HepG2 (cell line): ENCODE data around the gene UBQLN1. TPM values are rescaled to one million over a fixed set of nuclear protein-coding genes. Genes with fewer than 3 reads are reported as not detected.

Source experiments
- ATAC-seq: fragments of 200-7000 bp; cut with Tn5 transposase; 3 replicates; pipeline ENCODE4 v1.9.1; 2020; ENCODE audit warnings: mild to moderate bottlenecking, moderate library complexity
- BruUV-seq: library from RNA; stranded (reverse); fragments of 400-500 nt; replicated peaks from 2 replicates; lab custom pipeline; 2021; lab: Mats Ljungman, UMichigan
- CTCF ChIA-PET: fragments of 300-600 bp; formaldehyde crosslinking; extraction: SDS; loops from one replicate; lab custom pipeline; 2021; ENCODE audit warnings: low total read pairs, inconsistent platforms, low intra/inter-chr PET ratio; lab: Yijun Ruan, JAX
- POLR2A ChIA-PET: fragments of 350-600 bp; sonication (Branson Sonifier 250); formaldehyde crosslinking; loops from one replicate; lab custom pipeline; 2020; ENCODE audit warnings: antibody characterized with exemption, inconsistent platforms; lab: Yijun Ruan, JAX
- DNase-seq: peaks from one replicate; pipeline ENCODE4 v3.0.0-alpha.2; 2015; ENCODE audit warnings: low spot score
- FAIRE-seq: peaks from 3 replicates; lab custom pipeline; 2011; peaks lifted over from hg19 to GRCh38; lab: Jason Lieb, UNC
- H2AFZ ChIP-seq: one replicate; pipeline ENCODE4 v1.6.1; 2011; ENCODE audit warnings: low read length, inconsistent platforms
- H3K27ac ChIP-seq: fragments of 300-600 bp; 3 replicates; pipeline ENCODE4 v1.8.0; 2011; ENCODE audit warnings: mixed run types, mild to moderate bottlenecking, mixed read lengths, low read length, inconsistent platforms; ENCODE audit not compliant: insufficient read depth; ENCODE audit errors: extremely low read length
- H3K27me3 ChIP-seq, 2 experiments: fragments of 200-600 bp in 1 of 2; 2 replicates in 1 of 2; 3 replicates in 1 of 2; pipeline versions ENCODE4 v1.6.0 to v1.8.0; 2011; ENCODE audit warnings: low read length in 2 of 2, mild to moderate bottlenecking in 2 of 2, moderate library complexity in 2 of 2, inconsistent platforms in 1 of 2; ENCODE audit not compliant: insufficient read depth in 2 of 2, control insufficient read depth in 1 of 2
- H3K36me3 ChIP-seq, 2 experiments: fragments of 200-600 bp in 1 of 2; replicated peaks in 1 of 2; 2 replicates in 1 of 2; 3 replicates in 1 of 2; pipeline versions ENCODE4 v1.5.1 to v1.8.0; 2011; ENCODE audit warnings: low read length in 2 of 2, inconsistent platforms in 1 of 2; ENCODE audit not compliant: insufficient read depth in 2 of 2, control insufficient read depth in 1 of 2
- H3K4me1 ChIP-seq: 2 replicates; pipeline ENCODE4 v1.5.1; 2012; ENCODE audit warnings: low read length, inconsistent platforms; ENCODE audit not compliant: insufficient read depth
- H3K4me2 ChIP-seq: 2 replicates; pipeline ENCODE4 v1.6.0; 2011; ENCODE audit warnings: low read depth, low read length, inconsistent platforms
- H3K4me3 ChIP-seq, 3 experiments: fragments of 200-600 bp in 1 of 3; sonication (generic), shearing (Covaris generic) in 1 of 3; replicated peaks in 1 of 3; 2 replicates each; pipeline ENCODE4 v1.5.1; 2011 to 2016; ENCODE audit warnings: low read length in 3 of 3, inconsistent platforms in 2 of 3, low read depth in 2 of 3, mild to moderate bottlenecking in 2 of 3, control low read depth in 1 of 3, mixed read lengths in 1 of 3; ENCODE audit not compliant: insufficient read depth in 1 of 3
- H3K79me2 ChIP-seq: one replicate; pipeline ENCODE4 v1.6.1; 2011; ENCODE audit warnings: low read length, inconsistent platforms; ENCODE audit not compliant: insufficient read depth
- H3K9ac ChIP-seq: 2 replicates; pipeline ENCODE4 v1.6.0; 2011; ENCODE audit warnings: mild to moderate bottlenecking, low read depth, low read length, inconsistent platforms; ENCODE audit not compliant: insufficient read depth
- H3K9me3 ChIP-seq: 2 replicates; pipeline ENCODE4 v1.5.1; 2012; ENCODE audit warnings: mild to moderate bottlenecking, low read length
- H4K20me1 ChIP-seq: 2 replicates; pipeline ENCODE4 v1.6.0; 2011; ENCODE audit warnings: inconsistent platforms, mild to moderate bottlenecking, low read length, moderate library complexity; ENCODE audit not compliant: insufficient read depth
- EZH2 ChIP-seq: conservative IDR thresholded peaks from 2 replicates; pipeline ENCODE4 v1.6.1; 2012; ENCODE audit warnings: mild to moderate bottlenecking, low read depth, low read length, moderate library complexity
- PHF8 ChIP-seq: sonication (generic); formaldehyde crosslinking; IDR thresholded peaks from 2 replicates; pipeline ENCODE4 v1.5.0; 2020; ENCODE audit warnings: missing genetic modification reagents
- SMYD3 ChIP-seq: sonication (generic); formaldehyde crosslinking; IDR thresholded peaks from 2 replicates; pipeline ENCODE4 v1.8.1; 2023; ENCODE audit warnings: mild to moderate bottlenecking, missing genetic modification reagents
- ZNF354B ChIP-seq: sonication (generic); formaldehyde crosslinking; IDR thresholded peaks from 2 replicates; pipeline ENCODE4 v1.8.0; 2022; ENCODE audit warnings: mild to moderate bottlenecking, missing genetic modification reagents
- WGBS: methylation state at CpG from one replicate; pipeline ENCODE4 v1.1.6; 2017; ENCODE audit warnings: low lambda C conversion rate; 5-methylcytosine and 5-hydroxymethylcytosine counted together
- in situ Hi-C: cut with HindIII; loops from 2 replicates; pipeline ENCODE4 v1.10.0; 2017; ENCODE audit warnings: low pct_unique_long_range_greater_than_20kb; ENCODE audit not compliant: extremely low pct_ligation_motif_present
- intact Hi-C: fragments of 100-400 bp; cut with micrococcal nuclease; formaldehyde crosslinking; loops from one replicate; pipeline ENCODE4 v1.10.0; 2022; ENCODE audit not compliant: unreplicated experiment
- polyA plus RNA-seq, 8 experiments: library from polyadenylated mRNA; depleted of rRNA in 3 of 8; stranded (reverse) in 7 of 8; unstranded in 1 of 8; fragments of >200 nt; fragmentation: Illumina TruSeq in 4 of 8; extraction: Trizol in 4 of 8; gene quantifications; 2 replicates each; pipeline versions ENCODE4 v1.2.1 to v1.2.3, GENCODE V29; 2011 to 2016; ENCODE audit warnings: low read depth in 4 of 8, missing spikeins in 1 of 8, mixed read lengths in 1 of 8; ENCODE audit not compliant: insufficient read depth in 1 of 8
- total RNA-seq, 5 experiments: library from RNA; depleted of rRNA; stranded (reverse); fragments of >200 nt; fragmentation: Illumina TruSeq; extraction: Trizol; gene quantifications; 2 replicates each; pipeline ENCODE4 v1.2.3, GENCODE V29; 2016; ENCODE audit warnings: low read depth in 1 of 5
- TF ChIP-seq, protein P1 (sequence below): sonication (generic); formaldehyde crosslinking; IDR thresholded peaks from one replicate; pipeline ENCODE4 v1.5.1; 2020; ENCODE audit warnings: mild to moderate bottlenecking, missing genetic modification reagents; ENCODE audit errors: not compliant biosample characterization
- TF ChIP-seq, protein P2 (sequence below): sonication (generic); formaldehyde crosslinking; IDR thresholded peaks from 2 replicates; pipeline ENCODE4 v1.4.0; 2020; ENCODE audit warnings: missing genetic modification reagents, mild to moderate bottlenecking, borderline replicate concordance

Gene UBQLN1
- total and polyA plus RNA-seq, 2 of the 13 experiments (the other 11 are each of a cell fraction or from before 2014, with no cell fraction given): 78.1 to 83.8 TPM

DNA sequence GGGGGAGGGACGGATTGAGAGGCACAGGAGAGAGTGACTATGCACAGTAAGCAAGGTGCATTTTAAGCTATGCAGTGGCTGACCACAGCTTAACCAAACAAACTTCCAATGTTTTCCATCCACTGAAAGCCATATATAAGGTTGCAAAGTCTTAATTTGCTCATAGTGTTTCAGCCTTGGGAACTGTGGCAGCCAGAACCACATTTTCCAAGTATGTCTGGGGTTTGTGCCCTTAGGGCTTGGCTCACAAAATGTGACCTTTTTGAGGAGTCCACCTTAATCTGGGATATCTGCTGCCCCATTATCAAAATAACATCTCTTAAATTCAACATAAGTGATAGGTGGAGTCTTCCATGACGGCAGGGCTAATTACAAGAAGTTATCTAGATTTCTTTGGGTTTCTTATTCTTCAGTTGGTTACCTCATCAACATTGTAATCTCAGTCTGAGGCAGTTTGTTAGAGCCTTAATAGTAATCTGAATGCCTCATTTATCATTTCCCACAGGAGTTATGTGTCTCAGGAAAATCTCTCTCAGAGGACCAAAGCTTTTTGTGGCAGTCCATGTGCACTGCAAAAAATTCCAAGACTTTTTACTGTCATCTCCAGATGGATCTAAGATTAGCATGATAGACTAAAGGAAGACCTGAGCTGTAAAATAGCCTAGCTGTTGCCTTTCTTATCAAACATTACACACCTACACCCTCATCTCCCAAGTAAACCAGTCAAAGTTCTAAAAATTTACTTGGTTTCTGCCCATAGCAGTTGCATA, 15.2 kb upstream of the UBQLN1 start:
- H4K20me1 ChIP-seq: no peaks in the 10 kb centered on the region
- H3K79me2 ChIP-seq: no peaks in the 10 kb centered on the region
- intact Hi-C loops: no loop called here
- H3K27me3 ChIP-seq: no peaks in the 10 kb centered on the region; a peak in 1 of 5 replicates
- FAIRE-seq (no peak), DNase-seq (no peak), ATAC-seq (no peak)
- H2AFZ ChIP-seq: no peak overlapping the region
- no TSS peak for BruUV-seq
- H3K27ac ChIP-seq: no peak overlapping the region
- H3K4me1 ChIP-seq: peaks cover 9% of the 10 kb centered on the region; the same call in 1 of the 2 replicates
- peaks cover 6% of the 10 kb centered on the region for H3K9me3 ChIP-seq
- no peak overlapping the region for H3K4me2 ChIP-seq
- in situ Hi-C loops: no loop called here
- H3K36me3 ChIP-seq: no peaks in the 10 kb centered on the region
- POLR2A ChIA-PET: no interaction called here
- no peak overlapping the region for H3K4me3 ChIP-seq
- WGBS: 26% methylated on average over 2 of the region's 2 CpGs
- CTCF ChIA-PET: no interaction called here
- no peak overlapping the region for H3K9ac ChIP-seq
- TF ChIP-seq SMYD3 (CRISPR knock-in tag): no peak
- TF ChIP-seq, protein P1, sequence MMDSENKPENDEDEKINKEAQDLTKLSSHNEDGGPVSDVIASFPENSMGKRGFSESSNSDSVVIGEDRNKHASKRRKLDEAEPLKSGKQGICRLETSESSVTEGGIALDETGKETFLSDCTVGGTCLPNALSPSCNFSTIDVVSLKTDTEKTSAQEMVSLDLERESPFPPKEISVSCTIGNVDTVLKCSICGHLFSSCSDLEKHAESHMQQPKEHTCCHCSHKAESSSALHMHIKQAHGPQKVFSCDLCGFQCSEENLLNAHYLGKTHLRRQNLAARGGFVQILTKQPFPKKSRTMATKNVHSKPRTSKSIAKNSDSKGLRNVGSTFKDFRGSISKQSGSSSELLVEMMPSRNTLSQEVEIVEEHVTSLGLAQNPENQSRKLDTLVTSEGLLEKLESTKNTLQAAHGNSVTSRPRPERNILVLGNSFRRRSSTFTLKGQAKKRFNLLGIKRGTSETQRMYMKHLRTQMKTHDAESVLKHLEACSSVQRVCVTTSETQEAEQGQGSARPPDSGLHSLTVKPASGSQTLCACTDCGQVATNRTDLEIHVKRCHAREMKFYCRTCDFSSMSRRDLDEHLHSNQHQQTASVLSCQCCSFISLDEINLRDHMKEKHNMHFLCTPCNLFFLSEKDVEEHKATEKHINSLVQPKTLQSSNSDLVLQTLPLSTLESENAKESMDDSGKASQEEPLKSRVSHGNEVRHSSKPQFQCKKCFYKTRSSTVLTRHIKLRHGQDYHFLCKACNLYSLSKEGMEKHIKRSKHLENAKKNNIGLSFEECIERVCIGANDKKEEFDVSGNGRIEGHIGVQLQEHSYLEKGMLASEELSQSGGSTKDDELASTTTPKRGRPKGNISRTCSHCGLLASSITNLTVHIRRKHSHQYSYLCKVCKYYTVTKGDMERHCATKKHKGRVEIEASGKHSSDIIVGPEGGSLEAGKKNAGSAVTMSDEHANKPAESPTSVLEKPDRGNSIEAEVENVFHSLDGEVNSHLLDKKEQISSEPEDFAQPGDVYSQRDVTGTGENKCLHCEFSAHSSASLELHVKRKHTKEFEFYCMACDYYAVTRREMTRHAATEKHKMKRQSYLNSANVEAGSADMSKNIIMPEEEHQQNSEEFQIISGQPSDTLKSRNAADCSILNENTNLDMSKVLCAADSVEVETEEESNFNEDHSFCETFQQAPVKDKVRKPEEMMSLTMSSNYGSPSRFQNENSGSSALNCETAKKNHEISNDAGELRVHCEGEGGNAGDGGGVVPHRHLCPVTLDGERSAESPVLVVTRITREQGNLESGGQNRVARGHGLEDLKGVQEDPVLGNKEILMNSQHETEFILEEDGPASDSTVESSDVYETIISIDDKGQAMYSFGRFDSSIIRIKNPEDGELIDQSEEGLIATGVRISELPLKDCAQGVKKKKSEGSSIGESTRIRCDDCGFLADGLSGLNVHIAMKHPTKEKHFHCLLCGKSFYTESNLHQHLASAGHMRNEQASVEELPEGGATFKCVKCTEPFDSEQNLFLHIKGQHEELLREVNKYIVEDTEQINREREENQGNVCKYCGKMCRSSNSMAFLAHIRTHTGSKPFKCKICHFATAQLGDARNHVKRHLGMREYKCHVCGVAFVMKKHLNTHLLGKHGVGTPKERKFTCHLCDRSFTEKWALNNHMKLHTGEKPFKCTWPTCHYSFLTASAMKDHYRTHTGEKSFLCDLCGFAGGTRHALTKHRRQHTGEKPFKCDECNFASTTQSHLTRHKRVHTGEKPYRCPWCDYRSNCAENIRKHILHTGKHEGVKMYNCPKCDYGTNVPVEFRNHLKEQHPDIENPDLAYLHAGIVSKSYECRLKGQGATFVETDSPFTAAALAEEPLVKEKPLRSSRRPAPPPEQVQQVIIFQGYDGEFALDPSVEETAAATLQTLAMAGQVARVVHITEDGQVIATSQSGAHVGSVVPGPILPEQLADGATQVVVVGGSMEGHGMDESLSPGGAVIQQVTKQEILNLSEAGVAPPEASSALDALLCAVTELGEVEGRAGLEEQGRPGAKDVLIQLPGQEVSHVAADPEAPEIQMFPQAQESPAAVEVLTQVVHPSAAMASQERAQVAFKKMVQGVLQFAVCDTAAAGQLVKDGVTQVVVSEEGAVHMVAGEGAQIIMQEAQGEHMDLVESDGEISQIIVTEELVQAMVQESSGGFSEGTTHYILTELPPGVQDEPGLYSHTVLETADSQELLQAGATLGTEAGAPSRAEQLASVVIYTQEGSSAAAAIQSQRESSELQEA: no peak
- TF ChIP-seq PHF8 (CRISPR knock-in tag): no peak
- no peak for TF ChIP-seq ZNF354B (CRISPR knock-in tag)
- no peak for TF ChIP-seq EZH2
- TF ChIP-seq, protein P2, sequence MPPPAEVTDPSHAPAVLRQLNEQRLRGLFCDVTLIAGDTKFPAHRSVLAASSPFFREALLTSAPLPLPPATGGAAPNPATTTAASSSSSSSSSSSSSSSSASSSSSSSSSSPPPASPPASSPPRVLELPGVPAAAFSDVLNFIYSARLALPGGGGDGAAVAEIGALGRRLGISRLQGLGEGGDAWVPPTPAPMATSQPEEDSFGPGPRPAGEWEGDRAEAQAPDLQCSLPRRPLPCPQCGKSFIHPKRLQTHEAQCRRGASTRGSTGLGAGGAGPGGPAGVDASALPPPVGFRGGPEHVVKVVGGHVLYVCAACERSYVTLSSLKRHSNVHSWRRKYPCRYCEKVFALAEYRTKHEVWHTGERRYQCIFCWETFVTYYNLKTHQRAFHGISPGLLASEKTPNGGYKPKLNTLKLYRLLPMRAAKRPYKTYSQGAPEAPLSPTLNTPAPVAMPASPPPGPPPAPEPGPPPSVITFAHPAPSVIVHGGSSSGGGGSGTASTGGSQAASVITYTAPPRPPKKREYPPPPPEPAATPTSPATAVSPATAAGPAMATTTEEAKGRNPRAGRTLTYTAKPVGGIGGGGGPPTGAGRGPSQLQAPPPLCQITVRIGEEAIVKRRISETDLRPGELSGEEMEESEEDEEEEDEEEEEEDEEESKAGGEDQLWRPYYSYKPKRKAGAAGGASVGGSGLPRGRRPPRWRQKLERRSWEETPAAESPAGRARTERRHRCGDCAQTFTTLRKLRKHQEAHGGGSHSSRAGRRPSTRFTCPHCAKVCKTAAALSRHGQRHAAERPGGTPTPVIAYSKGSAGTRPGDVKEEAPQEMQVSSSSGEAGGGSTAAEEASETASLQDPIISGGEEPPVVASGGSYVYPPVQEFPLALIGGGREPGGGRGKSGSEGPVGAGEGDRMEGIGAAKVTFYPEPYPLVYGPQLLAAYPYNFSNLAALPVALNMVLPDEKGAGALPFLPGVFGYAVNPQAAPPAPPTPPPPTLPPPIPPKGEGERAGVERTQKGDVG (CRISPR knock-in tag): no peak
